IMR-90 (cell line): Measurements from ENCODE around the gene ANKHD1. TPM values are rescaled to one million over a fixed set of nuclear protein-coding genes. Genes with fewer than 3 reads are reported as not detected.

ENCODE experiments used
- ATAC-seq: fragments of 200-7000 bp; cut with Tn5 transposase; 2 replicates; pipeline ENCODE4 v1.9.1; 2020; ENCODE audit warnings: low read depth, mild to moderate bottlenecking, moderate library complexity
- BruUV-seq: library from RNA; stranded (reverse); fragments of 400-500 nt; replicated peaks from 2 replicates; lab custom pipeline; 2021; lab: Mats Ljungman, UMichigan
- CTCF ChIA-PET: fragments of 300-600 bp; formaldehyde crosslinking; extraction: SDS; loops from one replicate; lab custom pipeline; 2021; ENCODE audit warnings: antibody characterized with exemption; lab: Yijun Ruan, JAX
- POLR2A ChIA-PET: fragments of 300-600 bp; sonication (Branson Sonifier 250); formaldehyde crosslinking; loops from one replicate; lab custom pipeline; 2022; ENCODE audit warnings: antibody characterized with exemption; ENCODE audit not compliant: unreplicated experiment; lab: Charles Lee
- DNase-seq: peaks from one replicate; pipeline ENCODE4 v3.0.0; 2013
- H2AFZ ChIP-seq: replicated peaks from 2 replicates; pipeline ENCODE3; 2013; ENCODE audit warnings: low read length, mild to moderate bottlenecking; ENCODE audit not compliant: poor library complexity
- H2AK5ac ChIP-seq: 2 replicates; pipeline ENCODE4 v1.6.1; 2013; ENCODE audit warnings: low read depth, low read length, inconsistent platforms
- H2AK9ac ChIP-seq: replicated peaks from 2 replicates; pipeline ENCODE3; 2013; ENCODE audit warnings: mild to moderate bottlenecking, low read depth, low read length, moderate library complexity; ENCODE audit not compliant: poor library complexity
- H2BK120ac ChIP-seq: 2 replicates; pipeline ENCODE4 v1.6.1; 2013; ENCODE audit warnings: low read depth, low read length, inconsistent platforms
- H2BK15ac ChIP-seq: 3 replicates; pipeline ENCODE4 v1.6.1; 2013; ENCODE audit warnings: low read depth, low read length, inconsistent platforms
- H2BK20ac ChIP-seq: 2 replicates; pipeline ENCODE4 v1.6.1; 2013; ENCODE audit warnings: low read depth, mild to moderate bottlenecking, inconsistent platforms, low read length, moderate library complexity
- H2BK5ac ChIP-seq: 2 replicates; pipeline ENCODE4 v1.6.1; 2013; ENCODE audit warnings: mild to moderate bottlenecking, low read depth, low read length, inconsistent platforms; ENCODE audit not compliant: poor library complexity, severe bottlenecking
- H3K14ac ChIP-seq: replicated peaks from 2 replicates; pipeline ENCODE4 v1.6.1; 2013; ENCODE audit warnings: low read depth, low read length, inconsistent platforms
- H3K18ac ChIP-seq: 2 replicates; pipeline ENCODE4 v1.6.1; 2013; ENCODE audit warnings: low read depth, low read length, control low read depth
- H3K23ac ChIP-seq: 2 replicates; pipeline ENCODE4 v1.6.1; 2013; ENCODE audit warnings: low read depth, low read length, inconsistent platforms
- H3K27ac ChIP-seq: 2 replicates; pipeline ENCODE4 v1.5.1; 2013; ENCODE audit warnings: mild to moderate bottlenecking, control low read depth, low read length; ENCODE audit not compliant: insufficient read depth
- H3K27me3 ChIP-seq: 2 replicates; pipeline ENCODE4 v1.6.1; 2013; ENCODE audit warnings: low read length; ENCODE audit not compliant: control insufficient read depth, insufficient read depth
- H3K36me3 ChIP-seq: 2 replicates; pipeline ENCODE4 v1.6.1; 2013; ENCODE audit warnings: low read length, mixed read lengths; ENCODE audit not compliant: control insufficient read depth, insufficient read depth
- H3K4ac ChIP-seq: 2 replicates; pipeline ENCODE4 v1.6.1; 2013; ENCODE audit warnings: low read depth, low read length, inconsistent platforms
- H3K4me1 ChIP-seq: 2 replicates; pipeline ENCODE4 v1.6.1; 2013; ENCODE audit warnings: low read length, mixed read lengths; ENCODE audit not compliant: control insufficient read depth, insufficient read depth
- H3K4me2 ChIP-seq: 2 replicates; pipeline ENCODE4 v1.6.1; 2013; ENCODE audit warnings: low read depth, mild to moderate bottlenecking, control low read depth, low read length, moderate library complexity
- H3K4me3 ChIP-seq: 2 replicates; pipeline ENCODE4 v1.5.1; 2013; ENCODE audit warnings: low read depth, mild to moderate bottlenecking, control low read depth, low read length, moderate library complexity; ENCODE audit not compliant: insufficient read depth
- H3K56ac ChIP-seq: 2 replicates; pipeline ENCODE4 v1.6.1; 2013; ENCODE audit warnings: low read length, inconsistent platforms; ENCODE audit not compliant: insufficient read depth; ENCODE audit errors: extremely low read depth
- H3K79me1 ChIP-seq, 2 experiments: 2 replicates each; pipeline ENCODE4 v1.6.1; 2013; ENCODE audit warnings: low read length in 2 of 2, inconsistent platforms in 1 of 2, low read depth in 1 of 2
- H3K9ac ChIP-seq: 2 replicates; pipeline ENCODE4 v1.6.1; 2013; ENCODE audit warnings: low read depth, low read length, control low read depth
- H3K9me1 ChIP-seq: 2 replicates; pipeline ENCODE4 v1.6.1; 2013; ENCODE audit warnings: low read length, inconsistent platforms; ENCODE audit not compliant: insufficient read depth
- H3K9me3 ChIP-seq: 2 replicates; pipeline ENCODE4 v1.6.1; 2013; ENCODE audit warnings: low read length; ENCODE audit not compliant: control insufficient read depth, insufficient read depth
- H4K20me1 ChIP-seq: 2 replicates; pipeline ENCODE4 v1.6.1; 2013; ENCODE audit warnings: low read length, inconsistent platforms; ENCODE audit not compliant: insufficient read depth
- H4K5ac ChIP-seq: 2 replicates; pipeline ENCODE4 v1.6.1; 2013; ENCODE audit warnings: mild to moderate bottlenecking, low read depth, low read length, control low read depth
- H4K8ac ChIP-seq, 2 experiments: 2 replicates each; pipeline ENCODE4 v1.6.1; 2013; ENCODE audit warnings: low read depth in 2 of 2, low read length in 2 of 2, control low read depth in 1 of 2, inconsistent platforms in 1 of 2
- H4K91ac ChIP-seq: 2 replicates; pipeline ENCODE4 v1.6.1; 2013; ENCODE audit warnings: low read depth, low read length, inconsistent platforms; ENCODE audit not compliant: insufficient read depth
- BHLHE40 ChIP-seq: fragments of 150-350 bp; IDR thresholded peaks from 2 replicates; pipeline ENCODE4 v1.6.1; 2016; ENCODE audit warnings: mild to moderate bottlenecking, low read depth, low read length
- CEBPB ChIP-seq: IDR thresholded peaks from 2 replicates; pipeline ENCODE4 v1.6.1; 2012; ENCODE audit warnings: low read depth, low read length, improper control_type of control experiment
- CHD1 ChIP-seq: IDR thresholded peaks from 2 replicates; pipeline ENCODE4 v1.6.1; 2012; ENCODE audit warnings: low read depth, low read length, improper control_type of control experiment
- CTCF ChIP-seq: conservative IDR thresholded peaks from 2 replicates; pipeline ENCODE4 v1.5.1; 2012; ENCODE audit warnings: mild to moderate bottlenecking, low read depth, low read length, improper control_type of control experiment
- ELK1 ChIP-seq: fragments of 150-350 bp; IDR thresholded peaks from 2 replicates; pipeline ENCODE4 v1.6.1; 2016; ENCODE audit warnings: low read depth, mild to moderate bottlenecking, low read length, moderate library complexity, borderline replicate concordance
- FOS ChIP-seq: fragments of 150-350 bp; IDR thresholded peaks from 2 replicates; pipeline ENCODE4 v1.6.1; 2016; ENCODE audit warnings: low read depth, low read length
- MAFK ChIP-seq: IDR thresholded peaks from 2 replicates; pipeline ENCODE4 v1.6.1; 2012; ENCODE audit warnings: low read depth, low read length, improper control_type of control experiment
- MAZ ChIP-seq: IDR thresholded peaks from 2 replicates; pipeline ENCODE4 v1.6.1; 2012; ENCODE audit warnings: low read depth, mild to moderate bottlenecking, low read length, improper control_type of control experiment, moderate library complexity, borderline replicate concordance
- MXI1 ChIP-seq: IDR thresholded peaks from 2 replicates; pipeline ENCODE4 v1.6.1; 2012; ENCODE audit warnings: low read depth, mild to moderate bottlenecking, low read length, moderate library complexity, borderline replicate concordance
- NFE2L2 ChIP-seq: fragments of 150-350 bp; IDR thresholded peaks from 2 replicates; pipeline ENCODE4 v1.6.1; 2016; ENCODE audit warnings: low read depth, mild to moderate bottlenecking, low read length
- POLR2A ChIP-seq: IDR thresholded peaks from 2 replicates; pipeline ENCODE4 v1.6.1; 2012; ENCODE audit warnings: mild to moderate bottlenecking, low read depth, low read length
- RAD21 ChIP-seq: IDR thresholded peaks from 2 replicates; pipeline ENCODE4 v1.6.1; 2012; ENCODE audit warnings: low read length, improper control_type of control experiment
- RCOR1 ChIP-seq: IDR thresholded peaks from 2 replicates; pipeline ENCODE4 v1.6.1; 2012; ENCODE audit warnings: mild to moderate bottlenecking, low read length, improper control_type of control experiment; ENCODE audit not compliant: insufficient replicate concordance
- RFX5 ChIP-seq: IDR thresholded peaks from 2 replicates; pipeline ENCODE4 v1.8.0; 2012; ENCODE audit warnings: low read depth, mild to moderate bottlenecking, low read length, moderate library complexity
- SMC3 ChIP-seq: fragments of 150-350 bp; IDR thresholded peaks from 2 replicates; pipeline ENCODE4 v1.6.1; 2016; ENCODE audit warnings: low read depth, mild to moderate bottlenecking, antibody characterized with exemption, low read length, moderate library complexity
- USF2 ChIP-seq: fragments of 150-350 bp; IDR thresholded peaks from 2 replicates; pipeline ENCODE4 v1.6.1; 2017; ENCODE audit warnings: mild to moderate bottlenecking, antibody characterized with exemption, low read length, low read depth
- WGBS, 2 experiments: methylation state at CpG; one replicate each; pipeline versions ENCODE4 v1.1.5 to v1.1.7; 2013; ENCODE audit warnings: missing lambda C conversion rate in 2 of 2; ENCODE audit not compliant: insufficient read length in 1 of 2; ENCODE audit errors: extremely low coverage in 2 of 2; 5-methylcytosine and 5-hydroxymethylcytosine counted together
- dilution Hi-C: fragments of 300-500 bp; cut with HindIII; formaldehyde crosslinking; loops from one replicate; pipeline ENCODE4 v1.14.3; 2018; ENCODE audit warnings: low sequenced_read_pairs; ENCODE audit not compliant: unreplicated experiment
- in situ Hi-C: fragments of 300-500 bp; cut with MboI; formaldehyde crosslinking; loops from 3 replicates; pipeline ENCODE4 v1.14.3; 2019; ENCODE audit warnings: low sequenced_read_pairs, inconsistent platforms, mixed read lengths
- intact Hi-C: fragments of 100-400 bp; cut with micrococcal nuclease; formaldehyde crosslinking; loops from 2 replicates; pipeline ENCODE4 v1.10.0; 2022
- polyA plus RNA-seq, 3 experiments: library from polyadenylated mRNA; depleted of rRNA; stranded (reverse); fragments of >200 nt; gene quantifications; 2 replicates each; pipeline ENCODE4 v1.2.3, GENCODE V29; 2012; ENCODE audit warnings: low replicate concordance in 1 of 3
- total RNA-seq: library from RNA; depleted of rRNA; stranded (reverse); fragments of >200 nt; gene quantifications from 2 replicates; pipeline ENCODE4 v1.2.3, GENCODE V29; 2012

ANKHD1 gene
- total and polyA plus RNA-seq, 2 of the 4 experiments (the other 2 are of a cell fraction): 32.1 to 36.7 TPM

GRCh38 chr5:140488914-140489313 is 87.3 kb downstream of the ANKHD1 start:
- intact Hi-C loops (no loop called here), in situ Hi-C loops (no loop called here), dilution Hi-C loops (no loop called here)
- Histone ChIP-seq H2BK15ac (no peak overlapping the region), H2AK5ac (no peak overlapping the region), H3K9me3 (no peaks in the 10 kb centered on the region), H3K79me1 (no peaks in the 10 kb centered on the region; a peak in 2 of 4 replicates), H3K4me2 (no peak overlapping the region), H3K23ac (no peak overlapping the region), H3K9me1 (no peaks in the 10 kb centered on the region; the same call in 1 of the 2 replicates), H3K4ac (no peak overlapping the region), H3K18ac (no peak overlapping the region), H3K36me3 (peaks cover 8% of the 10 kb centered on the region), H3K14ac (no peak overlapping the region), H3K4me1 (no peaks in the 10 kb centered on the region), H3K9ac (no peak overlapping the region), H3K4me3 (no peak overlapping the region), H3K27ac (no peak overlapping the region), H3K27me3 (no peaks in the 10 kb centered on the region), H3K56ac (no peak overlapping the region), H4K91ac (no peak overlapping the region), H2AK9ac (no peak overlapping the region), H4K5ac (no peak overlapping the region), H4K8ac (no peak overlapping the region), H2BK120ac (no peak overlapping the region), H2BK5ac (no peak overlapping the region), H4K20me1 (no peaks in the 10 kb centered on the region), H2AFZ (no peak overlapping the region), H2BK20ac (no peak overlapping the region)
- no peak for ATAC-seq
- ChIA-PET POLR2A (no interaction called here), CTCF (no interaction called here)
- no peak for DNase-seq
- 80% methylated on average over 1 of the region's 6 CpGs; no CpG with 5 or more reads in 1 of the 2 experiments for WGBS, 2 experiments
- BruUV-seq: no TSS peak
- TF ChIP-seq CHD1: no peak
- TF ChIP-seq USF2: no peak
- TF ChIP-seq POLR2A: no peak
- no peak for TF ChIP-seq RFX5
- TF ChIP-seq MXI1: no peak
- TF ChIP-seq CEBPB: no peak
- no peak for TF ChIP-seq BHLHE40
- no peak for TF ChIP-seq FOS
- no peak for TF ChIP-seq RCOR1
- no peak for TF ChIP-seq NFE2L2
- no peak for TF ChIP-seq RAD21
- TF ChIP-seq MAZ: no peak
- no peak for TF ChIP-seq ELK1
- no peak for TF ChIP-seq MAFK
- no peak for TF ChIP-seq SMC3
- no peak for TF ChIP-seq CTCF
